Right atrium auricular region (tissue), 2 donors: Measurements from ENCODE around the gene PLK1. TPM values are rescaled to one million over a fixed set of nuclear protein-coding genes. Genes with fewer than 3 reads are reported as not detected.
"Not testable (repeated sequence)": the region's sequence is repeated elsewhere in the genome, so short reads cannot be mapped to it uniquely, and the experiment has no call there.

Experiments
- DNase-seq: peaks from one replicate; pipeline ENCODE4 v3.0.0-alpha.2; 2019; ENCODE audit warnings: low spot score
- H3K27ac ChIP-seq, 2 donors: fragments of 200-600 bp; sonication (generic); 1 replicate in 1 of 2; 2 replicates in 1 of 2; pipeline ENCODE4 v1.5.1; 2016 to 2019
- H3K27me3 ChIP-seq, 2 donors: fragments of 200-600 bp; sonication (generic); one replicate each; pipeline versions ENCODE4 v1.5.1 to v1.6.0; 2017 to 2019
- H3K36me3 ChIP-seq: fragments of 200-600 bp; sonication (generic); one replicate; pipeline ENCODE4 v1.5.1; 2016
- H3K4me1 ChIP-seq, 2 donors: fragments of 200-600 bp; sonication (generic); one replicate each; pipeline versions ENCODE4 v1.5.1 to v1.6.0; 2017 to 2019
- H3K4me3 ChIP-seq, 2 donors: fragments of 200-600 bp; sonication (generic); 1 replicate in 1 of 2; 2 replicates in 1 of 2; pipeline ENCODE4 v1.5.1; 2017 to 2019; ENCODE audit warnings: mild to moderate bottlenecking in 1 of 2, moderate library complexity in 1 of 2
- H3K9me3 ChIP-seq, 2 donors: fragments of 200-600 bp; sonication (generic); one replicate each; pipeline ENCODE4 v1.5.1; 2019
- CTCF ChIP-seq, 2 donors: fragments of 200-600 bp; sonication (generic); IDR thresholded peaks; one replicate each; pipeline ENCODE4 v1.5.1; 2019; ENCODE audit warnings: antibody characterized with exemption in 2 of 2
- total RNA-seq, 2 donors: library from RNA; depleted of rRNA; stranded (reverse); fragments of >200 nt; gene quantifications; one replicate each; pipeline ENCODE4 v1.1.0, GENCODE V29; 2016

Gene PLK1
- total RNA-seq = 1 to 10 TPM in 1 of 2 donors, under 1 TPM in 1; 0.71 to 3.3 TPM

GRCh38 chr16:23678430-23679273, at the start of gene PLK1:
TSS of gene PLK1 (plus strand) at chr16:23678889. CDS start at chr16:23678933, 44 bp downstream.
- peak in 1 of 2 donors; percentile 59 for TF ChIP-seq CTCF (IDR thresholded peaks at IDR 0.05)
- Histone ChIP-seq H3K27me3 (no peaks in the 10 kb centered on the region), H3K4me1 (peaks cover 0 to 17% of the 10 kb centered on the region in 2 donors), H3K36me3 (peaks cover 6% of the 10 kb centered on the region), H3K9me3 (no peaks in the 10 kb centered on the region), H3K27ac (no peak within 1 kb of the TSS), H3K4me3 (peak within 1 kb of the TSS; percentile 34 to 55)
- DNase-seq = peak; percentile 69

DNA sequence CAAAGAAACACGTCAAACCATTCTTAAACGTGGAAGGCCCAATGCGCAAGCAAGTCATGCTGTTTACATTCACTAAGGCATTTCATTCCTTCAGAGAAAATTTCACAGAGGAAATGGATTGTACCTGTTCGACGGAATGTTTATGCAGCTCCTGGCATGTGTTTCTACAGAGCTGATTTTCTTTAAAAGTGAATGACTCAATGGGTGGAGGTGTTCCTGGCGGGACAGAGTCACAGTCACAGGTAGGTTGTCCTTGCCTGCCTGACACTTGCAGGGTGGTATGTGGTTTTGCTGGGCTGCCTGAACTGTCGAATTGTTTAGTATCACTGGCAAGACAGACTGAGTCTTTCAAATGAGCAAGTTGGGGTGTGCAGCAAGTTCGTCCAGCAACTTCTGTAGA, 49.2 kb upstream of the PLK1 start:
- Histone ChIP-seq H3K36me3 (peaks cover 40% of the 10 kb centered on the region), H3K27ac (no peak overlapping the region)
- TF ChIP-seq CTCF (IDR thresholded peaks at IDR 0.05) = no peak

GRCh38 chr16:23631874-23632273, 46.8 kb upstream of the PLK1 start:
- not testable (repeated sequence) for H3K4me1 ChIP-seq, H3K4me3 ChIP-seq, DNase-seq, H3K9me3 ChIP-seq, H3K27me3 ChIP-seq, H3K27ac ChIP-seq
- peaks cover 37% of the 10 kb centered on the region for H3K36me3 ChIP-seq

More for the DNA sequence above, 49.2 kb upstream of the PLK1 start:
- no peaks in the 10 kb centered on the region for H3K9me3 ChIP-seq
- H3K27me3 ChIP-seq = no peaks in the 10 kb centered on the region
- H3K4me3 ChIP-seq = no peak overlapping the region
- DNase-seq = no peak
- H3K4me1 ChIP-seq = no peaks in the 10 kb centered on the region

DNA sequence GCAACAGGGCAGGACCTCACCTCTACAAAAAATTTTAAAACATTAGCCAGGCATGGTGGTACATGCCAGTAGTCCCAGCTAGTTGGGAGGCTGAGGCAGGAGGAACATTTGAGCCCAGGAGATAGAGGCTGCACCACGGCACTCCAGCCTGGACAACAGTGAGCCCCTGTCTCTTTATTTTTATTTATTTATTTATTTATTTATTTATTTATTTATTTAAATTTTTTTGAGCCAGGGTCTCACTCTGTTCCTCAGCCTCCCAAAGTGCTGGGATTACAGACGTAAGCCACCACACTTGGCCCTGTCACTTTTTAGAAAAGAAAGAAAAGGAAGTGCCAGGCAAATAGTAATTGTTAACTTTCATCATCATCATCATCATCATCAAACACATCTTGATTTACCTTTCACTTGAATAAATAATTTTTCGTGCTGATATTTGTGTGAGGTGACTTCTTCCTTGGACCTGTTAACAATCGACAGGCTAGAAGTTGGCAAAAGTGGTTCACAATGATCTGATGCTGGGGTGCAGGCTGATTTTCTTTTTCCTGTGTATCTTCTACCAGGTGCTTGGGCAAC, 44.1 kb upstream of the PLK1 start:
- Histone ChIP-seq H3K9me3 (no peaks in the 10 kb centered on the region), H3K27ac (no peak overlapping the region), H3K27me3 (no peaks in the 10 kb centered on the region), H3K36me3 (peaks cover 23% of the 10 kb centered on the region), H3K4me3 (no peak overlapping the region), H3K4me1 (no peaks in the 10 kb centered on the region)
- DNase-seq = no peak
- no peak for TF ChIP-seq CTCF (IDR thresholded peaks at IDR 0.05)

DNA sequence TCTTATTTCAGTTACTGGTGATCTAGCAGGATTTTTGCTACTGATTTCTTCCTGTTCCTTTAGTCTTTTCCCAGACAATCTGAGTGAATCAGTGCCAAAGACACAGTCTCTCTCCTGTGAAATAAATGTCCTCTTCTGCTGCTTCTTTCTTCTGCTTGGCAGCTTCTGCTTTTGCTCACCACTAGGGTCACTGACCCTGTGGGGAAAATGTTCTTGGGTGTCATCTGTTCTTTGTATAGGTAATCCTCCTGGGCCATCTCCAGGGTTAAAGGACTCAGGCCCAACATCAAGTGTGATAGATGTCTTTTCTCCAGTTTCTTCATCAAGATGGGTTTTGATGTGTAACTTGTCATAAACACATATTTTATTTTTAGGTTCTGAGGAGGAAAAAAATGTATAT, 42.7 kb upstream of the PLK1 start:
- H3K36me3 ChIP-seq = peaks cover 16% of the 10 kb centered on the region
- DNase-seq = no peak
- peaks cover 0 to 12% of the 10 kb centered on the region in 2 donors for H3K4me1 ChIP-seq

More for the DNA sequence above, 42.7 kb upstream of the PLK1 start:
- H3K4me3 ChIP-seq = no peak overlapping the region
- no peak for TF ChIP-seq CTCF (IDR thresholded peaks at IDR 0.05)
- no peaks in the 10 kb centered on the region for H3K27me3 ChIP-seq
- H3K27ac ChIP-seq = no peak overlapping the region
- H3K9me3 ChIP-seq = no peaks in the 10 kb centered on the region
